ENCODE results near the gene ZDHHC7.
A peak's percentile ranks its signal among the peaks of the same experiment; 100 is the strongest.

GRCh38 chr16:85010931-85011845, at the start of gene ZDHHC7:
- TF ChIP-seq CTCF (IDR thresholded peaks at IDR 0.05), result no peak
- TF ChIP-seq POLR2A (IDR thresholded peaks at IDR 0.05), result peak; percentile 17 to 83

All from suprapubic skin (tissue), 3 donors.